Measurements from ENCODE around the gene SLCO4C1. TPM values are rescaled to one million over a fixed set of nuclear protein-coding genes. Genes with fewer than 3 reads are reported as not detected.

The SLCO4C1 gene
- total RNA-seq, 2 donors from 2014 or later: 0.99 to 1.6 TPM

GRCh38 chr5:102216678-102217077 is 79.4 kb downstream of the SLCO4C1 start:
- no peak for ATAC-seq
- Histone ChIP-seq H3K36me3 (replicated peaks in 1 of 2; ENCODE audit: insufficient read depth in 1 of 2, low read depth in 2 of 2) (no peaks in the 10 kb centered on the region), H3K27ac (no peak overlapping the region), H3K4me1 (peaks cover 6% of the 10 kb centered on the region), H3K4me3 (no peak overlapping the region), H3K27me3 (no peaks in the 10 kb centered on the region), H3K9me3 (no peaks in the 10 kb centered on the region)
- TF ChIP-seq CTCF (IDR thresholded peaks at IDR 0.05): no peak
- no peak for TF ChIP-seq POLR2A (IDR thresholded peaks at IDR 0.05)
- intact Hi-C loops (cut with DNase I): no loop called here
- WGBS, 2 donors: 36 to 41% methylated on average over 4 of the region's 4 CpGs
- DNase-seq: no peak

- WGBS, 2 donors: 71 to 88% methylated on average over 1 of the region's 1 CpG
- DNase-seq (no peak), ATAC-seq (no peak)
- Histone ChIP-seq H3K4me3 (no peak overlapping the region), H3K27ac (no peak overlapping the region), H3K4me1 (no peaks in the 10 kb centered on the region), H3K9me3 (no peaks in the 10 kb centered on the region), H3K27me3 (no peaks in the 10 kb centered on the region), H3K36me3 (replicated peaks in 1 of 2; ENCODE audit: insufficient read depth in 1 of 2, low read depth in 2 of 2) (no peaks in the 10 kb centered on the region)
- TF ChIP-seq CTCF (IDR thresholded peaks at IDR 0.05): no peak
- TF ChIP-seq POLR2A (IDR thresholded peaks at IDR 0.05): no peak
- intact Hi-C loops (cut with DNase I): no loop called here
These were observed 84.9 kb downstream of the SLCO4C1 start for GRCh38 chr5:102211165-102211564.

- no peaks in the 10 kb centered on the region for H3K36me3 ChIP-seq (replicated peaks in 1 of 2; ENCODE audit: insufficient read depth in 1 of 2, low read depth in 2 of 2)
- no peak for DNase-seq
- ATAC-seq: no peak
- no peaks in the 10 kb centered on the region for H3K27me3 ChIP-seq
- intact Hi-C loops (cut with DNase I): no loop called here
- TF ChIP-seq POLR2A (IDR thresholded peaks at IDR 0.05): no peak
- TF ChIP-seq CTCF (IDR thresholded peaks at IDR 0.05): no peak
- H3K4me1 ChIP-seq: no peaks in the 10 kb centered on the region
- H3K27ac ChIP-seq: no peak overlapping the region
- WGBS, 2 donors: 34 to 44% methylated on average over 3 of the region's 3 CpGs
- H3K9me3 ChIP-seq: no peaks in the 10 kb centered on the region
- no peak overlapping the region for H3K4me3 ChIP-seq
These were observed 95.2 kb downstream of the SLCO4C1 start for GRCh38 chr5:102200861-102201260.

GRCh38 chr5:102196481-102196880 is 99.6 kb downstream of the SLCO4C1 start:
- 72 to 84% methylated on average over 3 to 8 of the region's 8 CpGs for WGBS, 2 donors
- Histone ChIP-seq H3K4me1 (no peaks in the 10 kb centered on the region), H3K36me3 (replicated peaks in 1 of 2; ENCODE audit: insufficient read depth in 1 of 2, low read depth in 2 of 2) (no peaks in the 10 kb centered on the region), H3K9me3 (no peaks in the 10 kb centered on the region), H3K27ac (no peak overlapping the region), H3K4me3 (no peak overlapping the region), H3K27me3 (no peaks in the 10 kb centered on the region)
- intact Hi-C loops (cut with DNase I): no loop called here
- ATAC-seq: no peak
- no peak for DNase-seq
- TF ChIP-seq CTCF (IDR thresholded peaks at IDR 0.05) (no peak), POLR2A (IDR thresholded peaks at IDR 0.05) (no peak)

Other genes starting within 250 kb of the SLCO4C1 start
- gene SLCO6A1, start 202.7 kb upstream of the SLCO4C1 start, total RNA-seq: not detected

Measured in body of pancreas (tissue), 4 donors.